ENCODE data around the gene NDRG4.

NDRG4 gene

DNA sequence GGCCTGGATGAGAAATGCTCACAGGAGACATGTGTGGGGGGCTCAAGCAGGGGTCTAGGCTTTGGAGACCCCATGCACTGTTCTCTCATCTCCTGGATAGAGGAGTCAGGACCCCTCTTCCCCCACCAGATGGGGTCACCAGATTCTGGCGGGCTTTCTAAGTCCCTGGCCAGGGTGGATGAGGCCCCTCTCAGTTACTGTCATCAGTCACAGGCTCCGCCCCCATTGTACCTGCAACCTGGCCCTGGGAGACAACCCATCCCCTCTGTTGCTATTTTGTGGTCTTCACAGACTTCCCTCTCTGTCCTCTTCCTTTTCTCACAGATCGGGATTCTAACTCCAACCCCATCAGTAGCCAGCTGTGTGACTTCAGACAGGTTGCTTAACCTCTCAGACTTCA is 33.5 kb upstream of the NDRG4 start:
- DNase-seq (ENCODE audit: low spot score) = no peak
- TF ChIP-seq, protein P1, sequence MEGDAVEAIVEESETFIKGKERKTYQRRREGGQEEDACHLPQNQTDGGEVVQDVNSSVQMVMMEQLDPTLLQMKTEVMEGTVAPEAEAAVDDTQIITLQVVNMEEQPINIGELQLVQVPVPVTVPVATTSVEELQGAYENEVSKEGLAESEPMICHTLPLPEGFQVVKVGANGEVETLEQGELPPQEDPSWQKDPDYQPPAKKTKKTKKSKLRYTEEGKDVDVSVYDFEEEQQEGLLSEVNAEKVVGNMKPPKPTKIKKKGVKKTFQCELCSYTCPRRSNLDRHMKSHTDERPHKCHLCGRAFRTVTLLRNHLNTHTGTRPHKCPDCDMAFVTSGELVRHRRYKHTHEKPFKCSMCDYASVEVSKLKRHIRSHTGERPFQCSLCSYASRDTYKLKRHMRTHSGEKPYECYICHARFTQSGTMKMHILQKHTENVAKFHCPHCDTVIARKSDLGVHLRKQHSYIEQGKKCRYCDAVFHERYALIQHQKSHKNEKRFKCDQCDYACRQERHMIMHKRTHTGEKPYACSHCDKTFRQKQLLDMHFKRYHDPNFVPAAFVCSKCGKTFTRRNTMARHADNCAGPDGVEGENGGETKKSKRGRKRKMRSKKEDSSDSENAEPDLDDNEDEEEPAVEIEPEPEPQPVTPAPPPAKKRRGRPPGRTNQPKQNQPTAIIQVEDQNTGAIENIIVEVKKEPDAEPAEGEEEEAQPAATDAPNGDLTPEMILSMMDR (IDR thresholded peaks at IDR 0.05; ENCODE audit: extremely low read depth, missing control alignments) = no peak

DNA sequence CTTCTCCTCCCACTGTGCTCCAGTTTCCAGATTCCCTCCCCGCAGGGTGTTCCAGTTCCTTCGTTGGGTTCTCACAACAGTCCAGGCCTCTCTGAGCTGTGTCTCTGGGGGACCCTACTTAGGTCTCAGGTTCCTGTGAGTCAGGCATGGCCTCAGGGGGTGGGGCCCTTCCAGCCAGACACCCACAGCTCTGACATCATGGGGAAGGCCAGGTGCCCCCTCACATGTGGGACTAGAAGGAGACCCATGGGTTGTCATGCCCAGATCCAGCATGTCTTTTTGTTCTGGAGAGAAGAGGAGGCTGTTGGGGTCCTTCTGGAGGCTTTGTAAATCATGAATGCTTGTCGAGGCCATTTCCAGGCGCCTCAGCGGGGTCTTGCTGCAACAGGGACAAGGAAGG is 32.0 kb upstream of the NDRG4 start:
- no peak for DNase-seq (ENCODE audit: low spot score)
- TF ChIP-seq, protein P1 (IDR thresholded peaks at IDR 0.05; ENCODE audit: extremely low read depth, missing control alignments) = no peak

DNA sequence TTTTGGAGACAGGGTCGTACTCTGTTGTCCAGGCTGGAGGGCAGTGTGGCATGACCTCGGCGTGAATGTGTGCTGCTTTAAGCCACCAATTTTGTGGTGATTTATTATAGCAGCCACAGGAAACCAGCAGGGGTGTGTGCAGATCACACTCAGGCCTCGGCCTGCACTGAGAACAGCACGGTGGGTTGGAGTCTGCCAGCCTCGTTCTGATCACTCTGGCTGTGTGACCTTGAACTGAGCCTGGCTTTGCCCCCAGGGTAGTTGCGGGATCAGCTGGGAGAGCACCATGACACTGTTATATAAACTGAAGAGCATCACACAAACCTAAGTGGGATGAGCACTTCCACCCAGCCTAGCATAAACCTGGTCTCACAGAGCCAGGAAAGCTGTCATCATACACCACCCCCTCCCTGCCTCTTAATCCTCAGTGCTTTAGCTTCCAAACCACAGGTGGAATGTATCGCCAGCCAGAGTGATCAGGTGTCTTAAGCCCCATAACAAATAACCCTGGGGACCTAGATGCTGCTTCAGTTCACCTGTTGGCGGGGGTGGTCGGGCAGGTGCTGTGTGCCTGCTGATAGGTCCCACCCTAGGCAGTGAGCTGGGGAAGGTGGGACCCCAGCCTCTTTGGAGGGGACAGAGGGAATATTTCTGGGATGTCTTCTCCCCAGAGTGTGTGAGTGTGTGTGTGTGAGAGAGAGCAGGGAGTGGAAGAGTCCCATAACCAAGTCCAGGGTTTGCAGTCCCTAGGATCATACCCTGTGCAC is 28.6 kb upstream of the NDRG4 start:
- TF ChIP-seq, protein P1 (IDR thresholded peaks at IDR 0.05; ENCODE audit: extremely low read depth, missing control alignments) = no peak
- DNase-seq (ENCODE audit: low spot score) = no peak

DNA sequence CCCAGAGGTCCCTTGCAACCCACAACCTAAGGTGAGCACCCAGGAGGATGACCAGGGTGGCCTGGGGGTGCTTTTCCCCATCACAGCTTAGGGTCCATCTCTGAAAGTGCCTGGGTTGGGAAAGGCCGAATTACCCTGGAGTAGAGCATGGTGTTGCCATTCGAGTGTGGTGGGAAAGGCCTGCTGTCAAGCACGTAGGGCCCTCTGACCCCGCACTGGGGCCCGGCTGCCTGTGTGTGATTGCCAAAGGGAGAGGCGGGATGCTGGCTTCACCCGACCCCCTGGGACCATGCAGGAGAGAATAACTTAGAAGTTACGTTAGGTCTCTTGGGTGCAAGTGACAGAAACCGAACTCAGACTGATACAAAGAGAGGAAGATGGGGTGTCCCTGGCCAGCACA is 27.7 kb upstream of the NDRG4 start:
- TF ChIP-seq, protein P1 (IDR thresholded peaks at IDR 0.05; ENCODE audit: extremely low read depth, missing control alignments) = no peak
- no peak for DNase-seq (ENCODE audit: low spot score)

DNA sequence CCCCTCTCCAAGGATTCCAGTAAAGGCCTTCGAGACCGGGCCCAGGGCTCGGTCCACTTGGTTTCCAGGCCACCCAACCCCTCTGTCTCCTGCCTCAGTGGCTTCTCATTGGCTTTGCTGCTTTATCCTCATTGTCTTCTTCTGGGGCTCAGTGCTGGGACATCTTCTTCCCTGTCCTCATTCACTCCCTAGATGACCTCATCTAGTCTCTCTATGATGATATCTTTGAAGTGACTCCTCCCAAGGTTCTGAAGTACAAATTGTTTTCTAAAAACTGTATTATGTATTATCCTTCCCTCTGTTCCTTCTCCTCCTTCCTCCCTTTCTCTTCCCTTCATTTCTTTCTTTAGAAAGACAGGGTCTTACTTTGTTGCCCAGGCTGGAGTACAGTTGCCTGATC is 27.1 kb upstream of the NDRG4 start:
- DNase-seq (ENCODE audit: low spot score) = no peak
- TF ChIP-seq, protein P1 (IDR thresholded peaks at IDR 0.05; ENCODE audit: extremely low read depth, missing control alignments) = no peak

DNA sequence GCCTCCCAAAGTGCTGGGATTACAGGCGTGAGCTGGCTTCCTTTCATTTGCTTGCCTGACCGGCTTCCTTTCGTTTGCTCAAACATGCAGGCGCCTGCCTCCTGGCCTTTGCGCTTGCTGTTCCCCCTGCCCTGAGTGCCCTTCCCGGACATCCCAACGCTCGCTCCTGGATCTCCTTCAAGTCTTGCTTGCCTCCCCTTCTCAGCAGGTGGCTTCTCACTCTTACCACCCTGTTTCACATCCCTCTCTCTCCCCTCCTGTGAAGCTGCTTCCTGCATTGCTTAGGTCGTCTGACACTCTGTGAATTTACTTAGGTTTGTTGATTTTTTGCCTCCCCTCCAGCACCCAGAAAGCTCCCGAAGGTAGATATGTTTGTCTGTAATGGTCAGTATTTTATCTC is 25.6 kb upstream of the NDRG4 start:
- no peak for DNase-seq (ENCODE audit: low spot score)
- TF ChIP-seq, protein P1 (IDR thresholded peaks at IDR 0.05; ENCODE audit: extremely low read depth, missing control alignments) = no peak

DNA sequence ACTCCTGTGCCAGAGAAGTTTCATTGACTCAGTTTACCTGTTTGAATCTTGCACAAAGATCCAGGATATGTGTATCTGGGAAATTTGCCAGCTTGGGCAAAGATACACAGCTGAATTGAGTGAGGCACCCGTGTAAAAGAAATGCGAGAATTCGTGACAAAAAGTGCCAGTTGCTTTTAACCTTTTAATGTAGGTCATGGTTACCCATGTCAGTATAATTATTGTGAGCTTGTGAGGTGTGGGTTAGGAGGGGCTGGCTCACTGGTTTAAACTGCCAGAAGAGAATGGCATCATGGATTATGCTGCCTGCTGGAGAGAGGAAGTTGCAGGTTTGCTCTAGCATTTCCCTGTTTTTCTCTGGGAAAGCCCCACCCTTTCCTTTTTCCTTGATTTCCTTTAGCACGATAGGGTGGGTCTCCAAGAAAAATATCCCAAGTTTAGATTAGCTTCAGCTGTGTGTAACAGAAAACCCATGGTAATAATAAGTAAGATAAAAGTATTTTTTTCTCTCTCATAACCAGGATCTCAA is 24.8 kb upstream of the NDRG4 start:
- no peak for DNase-seq (ENCODE audit: low spot score)
- TF ChIP-seq, protein P1 (IDR thresholded peaks at IDR 0.05; ENCODE audit: extremely low read depth, missing control alignments) = no peak

Data from GM20000 (cell line).